Epithelial cell of proximal tubule (primary cell): ENCODE data around the gene CLEC10A. TPM values are rescaled to one million over a fixed set of nuclear protein-coding genes. Genes with fewer than 3 reads are reported as not detected.
"Not testable (repeated sequence)": the region's sequence is repeated elsewhere in the genome, so short reads cannot be mapped to it uniquely, and the experiment has no call there.

Experiments
- DNase-seq: peaks from one replicate; pipeline ENCODE4 v3.0.0-alpha.2; 2011; ENCODE audit warnings: low read depth
- H3K4me3 ChIP-seq: 2 replicates; pipeline ENCODE4 v1.5.1; 2011; ENCODE audit warnings: low read depth, mild to moderate bottlenecking, low read length
- CTCF ChIP-seq: conservative IDR thresholded peaks from 2 replicates; pipeline ENCODE4 v1.5.1; 2012; ENCODE audit warnings: low read depth, mild to moderate bottlenecking, low read length
- total RNA-seq: library from RNA; depleted of rRNA; stranded (reverse); fragments of >200 nt; gene quantifications from 2 replicates; pipeline ENCODE4 v1.2.3, GENCODE V29; 2015

Gene CLEC10A
- total RNA-seq, 1 donor from 2014 or later = not detected

DNA sequence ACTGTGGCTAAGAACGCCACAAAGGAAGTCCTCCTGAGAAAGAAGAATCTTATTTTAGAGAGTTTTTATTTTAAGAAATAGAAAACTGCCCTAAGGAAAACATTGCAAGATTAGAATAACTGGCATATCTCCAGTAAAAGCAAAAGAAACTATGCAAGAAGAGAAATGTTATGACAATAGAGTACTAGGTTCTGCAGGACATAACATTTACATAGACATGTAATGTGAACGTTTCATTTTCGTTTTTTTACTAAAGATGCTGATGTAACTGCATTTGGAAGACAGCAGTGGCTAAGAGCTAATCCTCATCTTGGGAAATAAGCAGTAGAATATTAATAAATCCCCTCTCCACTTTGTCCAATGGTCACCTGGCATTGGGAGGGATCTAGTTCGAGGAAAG lies 42.3 kb upstream of the CLEC10A start:
- no peak for DNase-seq
- no peak overlapping the region for H3K4me3 ChIP-seq
- TF ChIP-seq CTCF = no peak

DNA sequence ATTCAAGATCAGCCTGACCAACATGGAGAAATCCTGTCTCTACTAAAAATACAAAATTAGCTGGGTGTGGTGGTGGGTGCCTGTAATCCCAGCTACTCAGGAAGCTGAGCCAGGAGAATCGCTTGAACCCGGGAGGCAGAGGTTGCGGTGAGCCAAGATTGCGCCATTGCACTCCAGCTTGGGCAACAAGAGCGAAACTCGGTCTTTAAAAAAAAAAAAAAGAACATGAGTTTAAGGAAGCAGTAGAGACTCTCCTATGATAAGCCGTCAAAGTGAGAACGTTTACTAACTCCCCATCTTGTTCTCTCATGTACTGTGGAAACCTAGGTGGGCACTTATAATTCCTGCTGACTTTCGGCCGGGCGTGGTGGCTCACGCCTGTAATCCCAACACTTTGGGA lies 40.6 kb upstream of the CLEC10A start:
- H3K4me3 ChIP-seq = not testable (repeated sequence)

GRCh38 chr17:7120123-7120522 lies 40.1 kb upstream of the CLEC10A start:
- TF ChIP-seq CTCF = no peak
- no peak for DNase-seq
- H3K4me3 ChIP-seq = no peak overlapping the region

More for the DNA sequence above, 40.6 kb upstream of the CLEC10A start:
- DNase-seq = not testable (repeated sequence)

- DNase-seq = no peak
- H3K4me3 ChIP-seq = no peak overlapping the region
- TF ChIP-seq CTCF = no peak
These were observed 39.3 kb upstream of the CLEC10A start for GRCh38 chr17:7119314-7119713.

GRCh38 chr17:7114875-7115614 lies 35.0 kb upstream of the CLEC10A start:
- H3K4me3 ChIP-seq = no peak overlapping the region
- no peak for TF ChIP-seq CTCF
- no peak for DNase-seq

DNA sequence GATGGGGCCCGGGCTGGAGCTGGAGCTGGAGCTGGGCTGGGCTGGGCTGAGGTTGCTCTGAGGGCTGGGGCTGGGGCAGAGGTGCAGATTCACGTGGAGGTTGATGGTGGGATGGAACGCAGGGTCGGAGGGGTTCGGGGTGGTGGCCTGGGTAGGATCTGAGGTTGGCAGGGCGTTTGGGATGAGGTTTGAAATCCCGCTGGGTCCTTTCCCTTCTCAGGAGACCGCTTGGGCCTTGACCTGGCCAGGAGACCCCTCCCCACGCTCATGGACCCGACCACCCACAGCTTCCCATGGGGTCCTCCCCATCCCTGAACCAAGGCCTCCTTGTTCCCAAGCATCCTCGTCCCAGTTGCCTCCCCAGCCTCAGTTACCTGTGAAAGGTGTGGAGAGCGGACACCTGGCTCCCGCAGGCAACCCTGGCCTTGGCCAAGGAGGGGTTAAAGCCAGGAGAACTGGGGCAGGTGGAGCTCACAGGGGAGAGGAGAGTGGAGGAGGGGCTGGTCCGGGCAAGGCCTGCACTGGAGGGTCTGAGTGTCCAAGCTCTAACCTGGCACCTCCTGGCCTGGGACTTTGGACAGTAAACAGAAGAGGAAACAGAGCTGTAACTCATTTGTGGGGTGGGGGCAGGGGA lies 34.3 kb upstream of the CLEC10A start, which contains the start of gene ASGR2:
Gene ASGR2 (minus strand): TSS at position 582 of the 634 bp plus-strand sequence. CDS start 582 bp downstream, outside the sequence.
- TF ChIP-seq CTCF = no peak
- no peak within 1 kb of the TSS for H3K4me3 ChIP-seq
- DNase-seq = no peak

- no peak overlapping the region for H3K4me3 ChIP-seq
- DNase-seq = no peak
- no peak for TF ChIP-seq CTCF
These were observed 33.4 kb upstream of the CLEC10A start for GRCh38 chr17:7113273-7114071.
